OCI-LY1 (cell line): ENCODE data around the gene HNRNPL.

ENCODE experiments used
- EZH2 ChIP-seq: fragments of 200-600 bp; sonication (generic), shearing (Covaris generic); IDR thresholded peaks from 2 replicates; pipeline ENCODE4 v1.8.0; 2017; ENCODE audit warnings: borderline replicate concordance, mixed run types, mild to moderate bottlenecking, antibody characterized with exemption, low read length, moderate library complexity, mixed read lengths
- TF ChIP-seq, protein P1 (sequence below): fragments of 200-600 bp; sonication (generic), shearing (Covaris generic); IDR thresholded peaks from 2 replicates; pipeline ENCODE4 v1.5.1; 2017; ENCODE audit warnings: mild to moderate bottlenecking, antibody characterized with exemption, low read length, moderate library complexity, mixed read lengths

DNA sequence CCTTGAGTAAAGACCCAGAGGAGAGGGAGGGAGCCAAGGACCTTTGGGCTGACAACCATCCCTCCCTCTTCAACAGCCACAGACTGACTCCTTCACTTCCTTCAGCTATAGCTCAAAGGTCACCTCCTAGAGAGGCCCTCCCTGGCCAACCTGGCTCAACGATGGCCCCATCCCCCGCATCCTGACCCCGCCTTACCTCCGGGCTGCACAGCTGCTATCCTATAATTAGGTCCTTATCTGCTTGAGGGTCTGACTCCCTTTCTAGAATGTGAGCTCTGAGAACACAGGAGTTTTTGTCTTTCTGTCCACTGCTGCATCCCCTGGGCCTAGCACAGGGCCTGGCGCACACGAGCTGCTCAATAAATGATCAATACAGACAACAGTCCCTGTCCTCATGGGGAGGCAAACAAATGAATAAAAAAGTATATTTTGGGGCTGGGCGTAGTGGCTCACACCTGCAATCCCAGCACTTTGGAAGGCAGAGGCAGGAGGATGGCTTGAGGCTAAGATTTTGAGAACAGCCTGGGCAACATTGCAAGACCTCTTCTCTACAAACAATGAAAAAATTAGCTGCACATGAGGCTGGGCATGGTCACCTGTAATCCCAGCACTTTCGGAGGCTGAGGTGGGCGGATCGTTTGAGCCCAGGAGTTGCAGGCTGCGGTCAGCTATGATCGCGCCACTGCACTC is 30.4 kb downstream of the HNRNPL start:
- TF ChIP-seq, protein P1, sequence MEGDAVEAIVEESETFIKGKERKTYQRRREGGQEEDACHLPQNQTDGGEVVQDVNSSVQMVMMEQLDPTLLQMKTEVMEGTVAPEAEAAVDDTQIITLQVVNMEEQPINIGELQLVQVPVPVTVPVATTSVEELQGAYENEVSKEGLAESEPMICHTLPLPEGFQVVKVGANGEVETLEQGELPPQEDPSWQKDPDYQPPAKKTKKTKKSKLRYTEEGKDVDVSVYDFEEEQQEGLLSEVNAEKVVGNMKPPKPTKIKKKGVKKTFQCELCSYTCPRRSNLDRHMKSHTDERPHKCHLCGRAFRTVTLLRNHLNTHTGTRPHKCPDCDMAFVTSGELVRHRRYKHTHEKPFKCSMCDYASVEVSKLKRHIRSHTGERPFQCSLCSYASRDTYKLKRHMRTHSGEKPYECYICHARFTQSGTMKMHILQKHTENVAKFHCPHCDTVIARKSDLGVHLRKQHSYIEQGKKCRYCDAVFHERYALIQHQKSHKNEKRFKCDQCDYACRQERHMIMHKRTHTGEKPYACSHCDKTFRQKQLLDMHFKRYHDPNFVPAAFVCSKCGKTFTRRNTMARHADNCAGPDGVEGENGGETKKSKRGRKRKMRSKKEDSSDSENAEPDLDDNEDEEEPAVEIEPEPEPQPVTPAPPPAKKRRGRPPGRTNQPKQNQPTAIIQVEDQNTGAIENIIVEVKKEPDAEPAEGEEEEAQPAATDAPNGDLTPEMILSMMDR = no peak
- TF ChIP-seq EZH2 = no peak
